ENCODE data around the gene ANKRD18B.

The ANKRD18B gene

GRCh38 chr9:33619666-33620404 is 95.8 kb downstream of the ANKRD18B start:
- Histone ChIP-seq H3K4me3 (ENCODE audit: low read length) (no peak overlapping the region), H3K27ac (ENCODE audit: low read length) (no peak overlapping the region), H3K36me3 (ENCODE audit: control insufficient read depth, low read depth, low read length) (no peaks in the 10 kb centered on the region), H3K4me1 (ENCODE audit: control insufficient read depth, low read depth, low read length) (no peaks in the 10 kb centered on the region), H3K27me3 (ENCODE audit: control insufficient read depth, insufficient read depth, low read length) (no peaks in the 10 kb centered on the region), H3K9me3 (ENCODE audit: control insufficient read depth, low read depth, low read length) (no peaks in the 10 kb centered on the region), H3K9ac (ENCODE audit: low read length) (no peak overlapping the region)

GRCh38 chr9:33620738-33621439 is 96.8 kb downstream of the ANKRD18B start:
- Histone ChIP-seq H3K9ac (ENCODE audit: low read length) (no peak overlapping the region), H3K4me3 (ENCODE audit: low read length) (no peak overlapping the region)

More at GRCh38 chr9:33620738-33621439, 96.8 kb downstream of the ANKRD18B start:
- Histone ChIP-seq H3K9me3 (ENCODE audit: control insufficient read depth, low read depth, low read length) (no peaks in the 10 kb centered on the region), H3K27ac (ENCODE audit: low read length) (no peak overlapping the region), H3K36me3 (ENCODE audit: control insufficient read depth, low read depth, low read length) (no peaks in the 10 kb centered on the region), H3K27me3 (ENCODE audit: control insufficient read depth, insufficient read depth, low read length) (no peaks in the 10 kb centered on the region), H3K4me1 (ENCODE audit: control insufficient read depth, low read depth, low read length) (no peaks in the 10 kb centered on the region)
